Measurements from ENCODE around the gene ZNRF2. TPM values are rescaled to one million over a fixed set of nuclear protein-coding genes. Genes with fewer than 3 reads are reported as not detected.

Gene ZNRF2
- total and polyA plus RNA-seq, 2 donors (not counting 3 experiments of a cell fraction or from before 2014, with no cell fraction given): 1.4 to 5.9 TPM

- H3K4me2 ChIP-seq (ENCODE audit: insufficient read depth, low read length): no peak overlapping the region
- H3K27me3 ChIP-seq (ENCODE audit: control insufficient read depth in 2 of 2, insufficient read depth in 2 of 2, low read length in 2 of 2): no peaks in the 10 kb centered on the region
- no peaks in the 10 kb centered on the region for H4K20me1 ChIP-seq (replicated peaks; ENCODE audit: control insufficient read depth, extremely low read depth, insufficient read depth, low read length)
- H3K27ac ChIP-seq (ENCODE audit: insufficient read depth, low read depth, low read length): no peak overlapping the region
- no peak for DNase-seq (ENCODE audit: low read depth, low spot score)
- CTCF ChIA-PET: no interaction called here
- POLR2A ChIA-PET: no interaction called here
- no peak overlapping the region for H3K9ac ChIP-seq (replicated peaks; ENCODE audit: extremely low read depth, insufficient read depth, low read length)
- H3K9me1 ChIP-seq (replicated peaks; ENCODE audit: control insufficient read depth, extremely low read depth, insufficient read depth, low read length): no peaks in the 10 kb centered on the region
- no peak overlapping the region for H3K4me3 ChIP-seq (replicated peaks in 1 of 3; ENCODE audit: insufficient read depth in 1 of 3, low read depth in 1 of 3, low read length in 3 of 3)
- BruUV-seq (replicated peaks): no TSS peak
- intact Hi-C loops (cut with micrococcal nuclease): no loop called here
- H3K9me3 ChIP-seq (replicated peaks; ENCODE audit: control insufficient read depth, insufficient read depth, low read length): no peaks in the 10 kb centered on the region
- TF ChIP-seq JUN (IDR thresholded peaks at IDR 0.05; ENCODE audit: borderline replicate concordance, insufficient read depth, insufficient read length, low read depth): no peak
- no peak for TF ChIP-seq CTCF (IDR thresholded peaks at IDR 0.05; ENCODE audit: extremely low read depth in 1 of 2, insufficient read depth in 1 of 2, low read depth in 1 of 2, low read length in 2 of 2)
- no peak for TF ChIP-seq EZH2 (IDR thresholded peaks at IDR 0.05; ENCODE audit: borderline replicate concordance, low read depth, low read length, severe bottlenecking)
- TF ChIP-seq GATA2 (IDR thresholded peaks at IDR 0.05; ENCODE audit: insufficient read depth, insufficient read length, low read depth, low read length): no peak
- no peak for TF ChIP-seq MAX (IDR thresholded peaks at IDR 0.05; ENCODE audit: insufficient read depth, insufficient read length)
- TF ChIP-seq POLR2AphosphoS5 (IDR thresholded peaks at IDR 0.05; ENCODE audit: insufficient read depth, low read depth, low read length): no peak
- H2AFZ ChIP-seq (ENCODE audit: low read depth, low read length): no peak overlapping the region
- dilution Hi-C loops (cut with MboI; ENCODE audit: extremely low pct_ligation_motif_present, low sequenced_read_pairs): no loop called here
- no peaks in the 10 kb centered on the region for H3K36me3 ChIP-seq (ENCODE audit: control insufficient read depth in 2 of 2, extremely low read depth in 1 of 2, insufficient read depth in 2 of 2, low read length in 2 of 2)
- peaks cover 3% of the 10 kb centered on the region for H3K4me1 ChIP-seq (ENCODE audit: control insufficient read depth, extremely low read depth, insufficient read depth, low read length)
- FAIRE-seq: no peak
- no peaks in the 10 kb centered on the region for H3K79me2 ChIP-seq (ENCODE audit: control insufficient read depth, insufficient read depth, low read length)
Observed at GRCh38 chr7:30369879-30370278, 85.5 kb downstream of the ZNRF2 start.

Measured in endothelial cell of umbilical vein (primary cell).